H1 (cell line): ENCODE data around the gene MACROD2. TPM values are rescaled to one million over a fixed set of nuclear protein-coding genes. Genes with fewer than 3 reads are reported as not detected.

Experiments used
- CTCF ChIA-PET: fragments of 300-600 bp; sonication (Branson Sonifier 250); formaldehyde crosslinking; loops from one replicate; lab custom pipeline; 2021; ENCODE audit not compliant: partially characterized antibody; lab: Charles Lee
- POLR2A ChIA-PET: fragments of 300-600 bp; sonication (Branson Sonifier 250); formaldehyde crosslinking; loops from one replicate; lab custom pipeline; 2021; ENCODE audit warnings: inconsistent platforms; ENCODE audit not compliant: partially characterized antibody; lab: Charles Lee
- DNase-seq, 2 experiments: peaks; one replicate each; pipeline versions ENCODE4 v3.0.0 to v3.0.0-alpha.2; 2010 to 2022; ENCODE audit warnings: low spot score in 2 of 2, low read depth in 1 of 2, mixed read lengths in 1 of 2
- FAIRE-seq: peaks from 2 replicates; lab custom pipeline; 2011; peaks lifted over from hg19 to GRCh38; lab: Jason Lieb, UNC
- H2AFZ ChIP-seq: 2 replicates; pipeline ENCODE4 v1.8.1; 2012; ENCODE audit warnings: low read length, inconsistent platforms
- H2AK5ac ChIP-seq: 2 replicates; pipeline ENCODE4 v1.6.1; 2013; ENCODE audit warnings: low read depth, low read length
- H2BK120ac ChIP-seq: replicated peaks from 2 replicates; pipeline ENCODE3; 2013; ENCODE audit warnings: low read depth, low read length, inconsistent platforms
- H2BK12ac ChIP-seq: 2 replicates; pipeline ENCODE4 v1.6.1; 2013; ENCODE audit warnings: low read depth, low read length
- H2BK15ac ChIP-seq: 2 replicates; pipeline ENCODE4 v1.6.1; 2013; ENCODE audit warnings: low read length
- H2BK20ac ChIP-seq: 2 replicates; pipeline ENCODE4 v1.6.1; 2013; ENCODE audit warnings: low read length
- H2BK5ac ChIP-seq: 2 replicates; pipeline ENCODE4 v1.6.1; 2013; ENCODE audit warnings: low read depth, low read length
- H3K14ac ChIP-seq: 2 replicates; pipeline ENCODE4 v1.6.1; 2013; ENCODE audit warnings: inconsistent platforms; ENCODE audit not compliant: insufficient read length
- H3K18ac ChIP-seq: 2 replicates; pipeline ENCODE4 v1.6.1; 2013; ENCODE audit warnings: low read length; ENCODE audit errors: extremely low read depth
- H3K23ac ChIP-seq: 2 replicates; pipeline ENCODE4 v1.6.1; 2013; ENCODE audit warnings: inconsistent platforms; ENCODE audit not compliant: insufficient read length
- H3K23me2 ChIP-seq: 2 replicates; pipeline ENCODE4 v1.6.1; 2013; ENCODE audit warnings: low read depth, low read length
- H3K27ac ChIP-seq: 2 replicates; pipeline ENCODE4 v1.6.1; 2011; ENCODE audit warnings: low read depth, low read length, inconsistent platforms
- H3K27me3 ChIP-seq, 4 experiments: replicated peaks in 1 of 4; 1 replicate in 1 of 4; 2 replicates in 3 of 4; pipeline versions ENCODE4 v1.6.1 to v1.8.1; 2011 to 2013; ENCODE audit warnings: low read length in 3 of 4, mild to moderate bottlenecking in 3 of 4, inconsistent platforms in 2 of 4, mixed read lengths in 2 of 4, moderate library complexity in 1 of 4; ENCODE audit not compliant: control insufficient read depth in 3 of 4, insufficient read depth in 3 of 4; ENCODE audit errors: extremely low read depth in 1 of 4
- H3K36me3 ChIP-seq, 4 experiments: 2 replicates each; pipeline versions ENCODE4 v1.6.1 to v1.8.1; 2011 to 2013; ENCODE audit warnings: mild to moderate bottlenecking in 4 of 4, low read length in 3 of 4, moderate library complexity in 2 of 4, control low read depth in 1 of 4, inconsistent platforms in 1 of 4; ENCODE audit not compliant: insufficient read depth in 4 of 4, control insufficient read depth in 2 of 4
- H3K4ac ChIP-seq: replicated peaks from 2 replicates; pipeline ENCODE3; 2013; ENCODE audit warnings: low read length, low read depth, mixed read lengths, inconsistent platforms; ENCODE audit not compliant: insufficient read length
- H3K4me1 ChIP-seq, 4 experiments: replicated peaks in 1 of 4; 1 replicate in 1 of 4; 2 replicates in 3 of 4; pipeline versions ENCODE4 v1.6.1 to v1.8.1; 2011 to 2013; ENCODE audit warnings: low read length in 3 of 4, inconsistent platforms in 2 of 4, mixed read lengths in 1 of 4; ENCODE audit not compliant: insufficient read depth in 4 of 4, control insufficient read depth in 3 of 4
- H3K4me2 ChIP-seq, 2 experiments: 2 replicates each; pipeline versions ENCODE4 v1.6.1 to v1.8.1; 2011 to 2013; ENCODE audit warnings: low read depth in 2 of 2, low read length in 2 of 2, control low read depth in 1 of 2, inconsistent platforms in 1 of 2, mild to moderate bottlenecking in 1 of 2; ENCODE audit not compliant: insufficient read depth in 1 of 2
- H3K4me3 ChIP-seq, 4 experiments: fragments of 200-600, 300-600 bp in 1 of 4; sonication (generic), shearing (Covaris generic), sonication (Bioruptor Twin) in 1 of 4; 2 replicates each; pipeline versions ENCODE4 v1.5.1 to v1.8.1; 2011 to 2016; ENCODE audit warnings: low read length in 4 of 4, low read depth in 3 of 4, control low read depth in 2 of 4, inconsistent platforms in 2 of 4, mild to moderate bottlenecking in 2 of 4, mixed read lengths in 1 of 4, moderate library complexity in 1 of 4; ENCODE audit not compliant: insufficient read depth in 2 of 4; ENCODE audit errors: extremely low read depth in 1 of 4
- H3K56ac ChIP-seq: replicated peaks from 2 replicates; pipeline ENCODE3; 2013; ENCODE audit warnings: low read depth, mild to moderate bottlenecking, mixed read lengths, low read length, inconsistent platforms; ENCODE audit not compliant: insufficient read length
- H3K79me1 ChIP-seq: 2 replicates; pipeline ENCODE4 v1.6.1; 2013; ENCODE audit warnings: low read depth, low read length, control low read depth
- H3K79me2 ChIP-seq, 2 experiments: 2 replicates each; pipeline versions ENCODE4 v1.6.1 to v1.8.1; 2012 to 2013; ENCODE audit warnings: low read length in 2 of 2, mild to moderate bottlenecking in 2 of 2, inconsistent platforms in 1 of 2; ENCODE audit not compliant: insufficient read depth in 2 of 2, control insufficient read depth in 1 of 2
- H3K9ac ChIP-seq, 4 experiments: replicated peaks in 1 of 4; 1 replicate in 1 of 4; 2 replicates in 3 of 4; pipeline versions ENCODE4 v1.6.1 to v1.8.1; 2011 to 2013; ENCODE audit warnings: low read depth in 3 of 4, low read length in 3 of 4, control low read depth in 2 of 4, mild to moderate bottlenecking in 2 of 4, moderate library complexity in 2 of 4, inconsistent platforms in 1 of 4; ENCODE audit errors: extremely low read depth in 1 of 4
- H3K9me3 ChIP-seq, 2 experiments: 2 replicates each; pipeline versions ENCODE4 v1.6.1 to v1.8.1; 2012 to 2013; ENCODE audit warnings: mild to moderate bottlenecking in 2 of 2, moderate library complexity in 2 of 2, control low read depth in 1 of 2, inconsistent platforms in 1 of 2, low read depth in 1 of 2, low read length in 1 of 2, mixed read lengths in 1 of 2; ENCODE audit not compliant: insufficient read depth in 2 of 2
- H4K20me1 ChIP-seq, 2 experiments: replicated peaks in 1 of 2; 2 replicates each; pipeline versions ENCODE3 to v1.8.1; 2011 to 2013; ENCODE audit warnings: inconsistent platforms in 2 of 2, low read length in 2 of 2, mild to moderate bottlenecking in 1 of 2; ENCODE audit not compliant: insufficient read depth in 2 of 2, control insufficient read depth in 1 of 2
- H4K5ac ChIP-seq: 2 replicates; pipeline ENCODE4 v1.6.1; 2013; ENCODE audit warnings: low read length, low read depth, mixed read lengths, inconsistent platforms; ENCODE audit not compliant: insufficient read length
- H4K8ac ChIP-seq: 2 replicates; pipeline ENCODE4 v1.8.0; 2013; ENCODE audit warnings: mild to moderate bottlenecking, moderate library complexity, low read length, inconsistent platforms; ENCODE audit not compliant: insufficient read depth; ENCODE audit errors: extremely low read depth
- H4K91ac ChIP-seq: replicated peaks from 2 replicates; pipeline ENCODE3; 2013; ENCODE audit warnings: low read length, mixed read lengths, inconsistent platforms; ENCODE audit not compliant: insufficient read length
- ATF2 ChIP-seq: IDR thresholded peaks from 2 replicates; pipeline ENCODE4 v1.6.1; 2012; ENCODE audit warnings: low read length, inconsistent platforms
- CBX5 ChIP-seq: fragments of 300-800, 300-1000 bp; sonication (generic); IDR thresholded peaks from 2 replicates; pipeline ENCODE4 v1.7.1; 2016; ENCODE audit warnings: antibody characterized with exemption, low read length, low read depth
- E2F6 ChIP-seq: IDR thresholded peaks from 2 replicates; pipeline ENCODE4 v1.6.1; 2012; ENCODE audit warnings: inconsistent platforms
- HDAC2 ChIP-seq, 2 experiments: fragments of 300-600 bp in 1 of 2; sonication (generic) in 1 of 2; IDR thresholded peaks; 2 replicates each; pipeline ENCODE4 v1.6.1; 2011 to 2012; ENCODE audit warnings: low read depth in 2 of 2, low read length in 2 of 2, mild to moderate bottlenecking in 2 of 2, moderate library complexity in 2 of 2, borderline replicate concordance in 1 of 2, inconsistent platforms in 1 of 2
- JUND ChIP-seq: IDR thresholded peaks from 2 replicates; pipeline ENCODE4 v1.6.1; 2011; ENCODE audit warnings: mild to moderate bottlenecking, improper control_type of control experiment, low read length
- KDM5A ChIP-seq: fragments of 200-600 bp; IDR thresholded peaks from 2 replicates; pipeline ENCODE4 v1.7.1; 2012; ENCODE audit warnings: mild to moderate bottlenecking, low read length, inconsistent platforms, mixed read lengths
- NANOG ChIP-seq: IDR thresholded peaks from 2 replicates; pipeline ENCODE4 v1.6.1; 2011; ENCODE audit warnings: low read length, low read depth, mild to moderate bottlenecking, inconsistent platforms; ENCODE audit not compliant: insufficient read depth, poor library complexity, severe bottlenecking
- PHF8 ChIP-seq: fragments of 200-600 bp; sonication (generic); conservative IDR thresholded peaks from 2 replicates; pipeline ENCODE4 v1.7.1; 2012; ENCODE audit warnings: low read depth, mild to moderate bottlenecking, inconsistent platforms, low read length, moderate library complexity
- POLR2AphosphoS5 ChIP-seq: IDR thresholded peaks from 2 replicates; pipeline ENCODE4 v1.6.1; 2011; ENCODE audit warnings: low read depth, low read length
- SIX5 ChIP-seq: IDR thresholded peaks from 2 replicates; pipeline ENCODE4 v1.6.1; 2011; ENCODE audit warnings: mild to moderate bottlenecking, low read depth, low read length
- TAF1 ChIP-seq: IDR thresholded peaks from 2 replicates; pipeline ENCODE4 v1.6.1; 2011; ENCODE audit warnings: mild to moderate bottlenecking, low read depth, low read length
- WGBS, 2 experiments: shearing (Covaris generic) in 1 of 2; methylation state at CpG; one replicate each; pipeline versions ENCODE4 v1.1.6 to v1.1.7; 2013 to 2015; ENCODE audit warnings: low lambda C conversion rate in 2 of 2, mixed read lengths in 2 of 2, inconsistent platforms in 1 of 2, low coverage in 1 of 2, missing lambda C conversion rate in 1 of 2; ENCODE audit not compliant: insufficient replicate concordance in 2 of 2, insufficient coverage in 1 of 2, insufficient read length in 1 of 2; ENCODE audit errors: extremely low coverage in 1 of 2, missing lambda C conversion rate in 1 of 2; 5-methylcytosine and 5-hydroxymethylcytosine counted together
- polyA plus RNA-seq, 7 experiments: library from polyadenylated mRNA; depleted of rRNA in 3 of 7; stranded (reverse) in 5 of 7; unstranded in 2 of 7; fragments of >200 nt in 5 of 7; fragments of 200-250 nt in 2 of 7; gene quantifications; 1 replicate in 5 of 7; 2 replicates in 1 of 7; 4 replicates in 1 of 7; pipeline versions ENCODE4 v1.2.1 to v1.2.3, GENCODE V29; 2011 to 2013; ENCODE audit warnings: missing spikeins in 2 of 7, mixed read lengths in 2 of 7
- total RNA-seq: library from RNA; stranded (reverse); fragmentation: NEBNext Ultra II Directional; extraction: Animal tissue kit (Norgen Biotek cat#: 25700); gene quantifications from 2 replicates; pipeline ENCODE4 v1.2.1, GENCODE V29; 2021

MACROD2 gene
- total and polyA plus RNA-seq, 2 of the 8 experiments (the other 6 are each of a cell fraction or from before 2014, with no cell fraction given): 0.70 to 3.9 TPM

- Histone ChIP-seq H3K14ac (no peak overlapping the region), H3K4me3 (no peak overlapping the region), H3K23ac (no peak overlapping the region), H2AK5ac (no peak overlapping the region), H2BK20ac (no peak overlapping the region), H3K4me1 (peaks cover 0 to 15% (median 9%) of the 10 kb centered on the region in 4 experiments; a peak in 3 of 7 replicates), H3K79me1 (no peaks in the 10 kb centered on the region), H4K20me1 (no peaks in the 10 kb centered on the region), H3K79me2 (no peaks in the 10 kb centered on the region), H2BK5ac (no peak overlapping the region), H3K18ac (no peak overlapping the region; the same call in 1 of the 2 replicates), H3K23me2 (no peaks in the 10 kb centered on the region), H3K9ac (no peak overlapping the region), H2BK12ac (no peak overlapping the region), H3K27me3 (no peaks in the 10 kb centered on the region), H2BK120ac (no peak overlapping the region), H4K5ac (no peak overlapping the region), H3K9me3 (no peaks in the 10 kb centered on the region), H4K91ac (no peak overlapping the region), H3K4ac (no peak overlapping the region), H2AFZ (no peak overlapping the region), H4K8ac (no peak overlapping the region), H3K4me2 (no peak overlapping the region), H2BK15ac (no peak overlapping the region), H3K56ac (no peak overlapping the region), H3K27ac (no peak overlapping the region), H3K36me3 (no peaks in the 10 kb centered on the region)
- WGBS, 2 experiments: 97% methylated on average over 4 of the region's 4 CpGs; no CpG with 5 or more reads in 1 of the 2 experiments
- no peak for FAIRE-seq
- POLR2A ChIA-PET: no interaction called here
- no peak for DNase-seq
- CTCF ChIA-PET: no interaction called here
- no peak for TF ChIP-seq NANOG
- no peak for TF ChIP-seq HDAC2 (IDR thresholded peaks at IDR 0.05; ENCODE audit: borderline replicate concordance in 1 of 2, low read depth in 2 of 2, low read length in 2 of 2)
- TF ChIP-seq SIX5: no peak
- TF ChIP-seq KDM5A: no peak
- no peak for TF ChIP-seq E2F6
- no peak for TF ChIP-seq ATF2
- TF ChIP-seq JUND: no peak
- no peak for TF ChIP-seq PHF8
- no peak for TF ChIP-seq CBX5
- TF ChIP-seq TAF1: no peak
- no peak for TF ChIP-seq POLR2AphosphoS5
Observed at GRCh38 chr20:15890407-15890982, 1895.2 kb downstream of the MACROD2 start.
